Vagina (tissue), 2 donors: ENCODE results near the gene PCDHA8. TPM values are rescaled to one million over a fixed set of nuclear protein-coding genes. Genes with fewer than 3 reads are reported as not detected.
A peak's percentile ranks its signal among the peaks of the same experiment; 100 is the strongest.
"Not testable (repeated sequence)": the region's sequence is repeated elsewhere in the genome, so short reads cannot be mapped to it uniquely, and the experiment has no call there.

Experiments
- DNase-seq, 2 donors: peaks; one replicate each; pipeline ENCODE4 v3.0.0-alpha.2; 2017; ENCODE audit errors: extremely low spot score in 2 of 2
- H3K27ac ChIP-seq: fragments of 200-600 bp; sonication (generic); one replicate; pipeline ENCODE4 v1.5.1; 2019
- H3K27me3 ChIP-seq: fragments of 200-600 bp; sonication (generic); one replicate; pipeline ENCODE4 v1.5.1; 2019
- H3K36me3 ChIP-seq, 2 donors: fragments of 200-600 bp; sonication (generic); one replicate each; pipeline ENCODE4 v1.5.1; 2017 to 2019
- H3K4me1 ChIP-seq: fragments of 200-600 bp; sonication (generic); one replicate; pipeline ENCODE4 v1.5.1; 2019
- H3K4me3 ChIP-seq, 2 donors: fragments of 200-600 bp; sonication (generic); 1 replicate in 1 of 2; 2 replicates in 1 of 2; pipeline ENCODE4 v1.5.1; 2016 to 2019
- H3K9me3 ChIP-seq: fragments of 200-600 bp; sonication (generic); one replicate; pipeline ENCODE4 v1.5.1; 2019
- POLR2A ChIP-seq, 2 donors: fragments of 450-650 bp; IDR thresholded peaks; one replicate each; pipeline ENCODE4 v1.6.1; 2017; ENCODE audit warnings: antibody characterized with exemption in 2 of 2, mild to moderate bottlenecking in 2 of 2, moderate library complexity in 2 of 2
- POLR2AphosphoS5 ChIP-seq, 2 donors: sonication (generic); formaldehyde crosslinking; IDR thresholded peaks; one replicate each; pipeline ENCODE4 v1.9.0; 2017; ENCODE audit warnings: antibody characterized with exemption in 2 of 2, mild to moderate bottlenecking in 2 of 2, low read depth in 1 of 2; ENCODE audit not compliant: insufficient read depth in 1 of 2
- intact Hi-C: fragments of 100-400 bp; cut with DNase I; formaldehyde crosslinking; loops from one replicate; pipeline ENCODE4 v1.15.1; 2023
- total RNA-seq: library from RNA; depleted of rRNA; stranded (reverse); fragments of >200 nt; gene quantifications from one replicate; pipeline ENCODE4 v1.2.3, GENCODE V29; 2016
- TF ChIP-seq, protein P1 (sequence below), 3 experiments: fragments of 450-650 bp in 2 of 3; fragments of 200-600 bp in 1 of 3; sonication (generic) in 1 of 3; IDR thresholded peaks; one replicate each; pipeline ENCODE4 v1.5.1; 2017 to 2019; ENCODE audit warnings: antibody characterized with exemption in 3 of 3, mild to moderate bottlenecking in 2 of 3, moderate library complexity in 2 of 3

Gene PCDHA8
- 0.49 TPM for total RNA-seq

DNA sequence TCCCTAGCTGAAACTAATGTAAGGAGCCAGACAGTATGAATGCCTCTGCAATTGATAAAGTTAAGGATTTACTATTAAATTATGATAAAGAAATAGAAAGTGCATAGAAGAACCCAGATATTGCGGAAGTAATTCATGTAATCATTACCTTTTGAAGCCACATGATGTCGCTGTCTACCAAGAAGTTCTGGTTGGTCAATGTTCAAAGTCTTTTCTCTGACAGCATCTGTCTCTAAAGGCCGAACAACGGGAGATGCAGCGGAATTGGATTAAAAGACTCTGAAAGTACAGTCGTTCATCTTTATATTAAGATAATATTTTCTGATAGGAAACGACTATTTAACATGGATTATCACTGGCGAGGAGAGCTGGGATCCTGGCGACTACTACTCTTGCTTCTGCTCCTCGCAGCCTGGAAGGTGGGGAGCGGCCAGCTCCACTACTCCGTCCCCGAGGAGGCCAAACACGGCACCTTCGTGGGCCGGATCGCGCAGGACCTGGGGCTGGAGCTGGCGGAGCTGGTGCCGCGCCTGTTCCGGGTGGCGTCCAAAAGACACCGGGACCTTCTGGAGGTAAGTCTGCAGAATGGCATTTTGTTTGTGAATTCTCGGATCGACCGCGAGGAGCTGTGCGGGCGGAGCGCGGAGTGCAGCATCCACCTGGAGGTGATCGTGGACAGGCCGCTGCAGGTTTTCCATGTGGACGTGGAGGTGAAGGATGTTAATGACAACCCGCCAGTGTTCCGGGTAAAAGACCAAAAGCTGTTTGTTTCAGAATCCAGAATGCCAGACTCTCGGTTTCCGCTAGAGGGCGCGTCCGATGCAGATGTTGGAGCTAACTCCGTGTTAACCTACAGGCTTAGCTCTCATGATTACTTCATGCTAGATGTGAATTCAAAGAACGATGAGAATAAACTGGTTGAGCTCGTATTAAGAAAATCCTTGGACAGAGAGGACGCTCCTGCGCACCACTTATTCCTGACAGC, at the start of gene PCDHA8:
TSS of gene PCDHA8 (plus strand) at position 210 of the 985 bp plus-strand sequence. CDS start at position 345, 135 bp downstream.
- peaks cover 13% of the 10 kb centered on the region for H3K9me3 ChIP-seq

GRCh38 chr5:140794595-140795258, 46.3 kb upstream of the PCDHA8 start, which contains the start of gene PCDHA2:
TSS of gene PCDHA2 (plus strand) at chr5:140794852.
- intact Hi-C loops = no loop called here
- TF ChIP-seq POLR2A (IDR thresholded peaks at IDR 0.05) (no peak), POLR2AphosphoS5 (IDR thresholded peaks at IDR 0.05; ENCODE audit: insufficient read depth in 1 of 2, low read depth in 1 of 2) (no peak)
- TF ChIP-seq, protein P1, sequence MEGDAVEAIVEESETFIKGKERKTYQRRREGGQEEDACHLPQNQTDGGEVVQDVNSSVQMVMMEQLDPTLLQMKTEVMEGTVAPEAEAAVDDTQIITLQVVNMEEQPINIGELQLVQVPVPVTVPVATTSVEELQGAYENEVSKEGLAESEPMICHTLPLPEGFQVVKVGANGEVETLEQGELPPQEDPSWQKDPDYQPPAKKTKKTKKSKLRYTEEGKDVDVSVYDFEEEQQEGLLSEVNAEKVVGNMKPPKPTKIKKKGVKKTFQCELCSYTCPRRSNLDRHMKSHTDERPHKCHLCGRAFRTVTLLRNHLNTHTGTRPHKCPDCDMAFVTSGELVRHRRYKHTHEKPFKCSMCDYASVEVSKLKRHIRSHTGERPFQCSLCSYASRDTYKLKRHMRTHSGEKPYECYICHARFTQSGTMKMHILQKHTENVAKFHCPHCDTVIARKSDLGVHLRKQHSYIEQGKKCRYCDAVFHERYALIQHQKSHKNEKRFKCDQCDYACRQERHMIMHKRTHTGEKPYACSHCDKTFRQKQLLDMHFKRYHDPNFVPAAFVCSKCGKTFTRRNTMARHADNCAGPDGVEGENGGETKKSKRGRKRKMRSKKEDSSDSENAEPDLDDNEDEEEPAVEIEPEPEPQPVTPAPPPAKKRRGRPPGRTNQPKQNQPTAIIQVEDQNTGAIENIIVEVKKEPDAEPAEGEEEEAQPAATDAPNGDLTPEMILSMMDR (IDR thresholded peaks at IDR 0.05) = no peak
- Histone ChIP-seq H3K27me3 (no peaks in the 10 kb centered on the region), H3K4me3 (peak within 1 kb of the TSS in 1 of 2 donors; percentile 19), H3K9me3 (peaks cover 6% of the 10 kb centered on the region), H3K36me3 (no peaks in the 10 kb centered on the region), H3K4me1 (no peaks in the 10 kb centered on the region), H3K27ac (no peak within 1 kb of the TSS)
- no peak for DNase-seq

More for the DNA sequence above, at the start of gene PCDHA8:
- H3K4me3 ChIP-seq = no peak within 1 kb of the TSS
- TF ChIP-seq POLR2AphosphoS5 (IDR thresholded peaks at IDR 0.05; ENCODE audit: insufficient read depth in 1 of 2, low read depth in 1 of 2) (no peak), POLR2A (IDR thresholded peaks at IDR 0.05) (no peak)
- TF ChIP-seq, protein P1 (IDR thresholded peaks at IDR 0.05) = no peak
- H3K27me3 ChIP-seq = no peaks in the 10 kb centered on the region
- intact Hi-C loops = no loop called here
- H3K36me3 ChIP-seq = no peaks in the 10 kb centered on the region
- no peak within 1 kb of the TSS for H3K27ac ChIP-seq
- no peak for DNase-seq
- H3K4me1 ChIP-seq = no peaks in the 10 kb centered on the region

- intact Hi-C loops = no loop called here
- Histone ChIP-seq H3K27ac (no peak overlapping the region), H3K9me3 (peaks cover 6% of the 10 kb centered on the region), H3K27me3 (no peaks in the 10 kb centered on the region), H3K4me3 (peak overlapping the region in 1 of 2 donors; percentile 19), H3K4me1 (no peaks in the 10 kb centered on the region), H3K36me3 (no peaks in the 10 kb centered on the region)
- TF ChIP-seq, protein P1 (IDR thresholded peaks at IDR 0.05) = no peak
- TF ChIP-seq POLR2A (IDR thresholded peaks at IDR 0.05) (no peak), POLR2AphosphoS5 (IDR thresholded peaks at IDR 0.05; ENCODE audit: insufficient read depth in 1 of 2, low read depth in 1 of 2) (no peak)
- no peak for DNase-seq
Measured at GRCh38 chr5:140795259-140795641, 45.7 kb upstream of the PCDHA8 start.

GRCh38 chr5:140796072-140796717, 44.8 kb upstream of the PCDHA8 start:
- intact Hi-C loops, H3K4me1 ChIP-seq, H3K27ac ChIP-seq, H3K4me3 ChIP-seq, H3K36me3 ChIP-seq, H3K9me3 ChIP-seq, H3K27me3 ChIP-seq, DNase-seq: not testable (repeated sequence)

DNA sequence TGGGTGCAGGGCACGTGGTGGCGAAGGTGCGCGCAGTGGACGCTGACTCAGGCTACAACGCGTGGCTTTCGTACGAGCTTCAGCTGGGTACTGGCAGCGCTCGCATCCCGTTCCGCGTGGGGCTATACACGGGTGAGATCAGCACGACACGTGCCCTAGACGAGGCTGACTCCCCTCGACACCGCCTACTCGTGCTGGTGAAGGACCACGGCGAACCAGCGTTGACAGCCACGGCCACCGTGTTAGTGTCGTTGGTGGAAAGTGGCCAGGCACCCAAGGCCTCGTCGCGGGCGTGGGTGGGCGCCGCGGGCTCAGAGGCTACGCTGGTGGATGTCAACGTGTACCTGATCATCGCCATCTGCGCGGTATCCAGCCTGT, 44.3 kb upstream of the PCDHA8 start:
- no peaks in the 10 kb centered on the region for H3K36me3 ChIP-seq
- H3K27me3 ChIP-seq = no peaks in the 10 kb centered on the region
- H3K27ac ChIP-seq = no peak overlapping the region
- no peak overlapping the region for H3K4me3 ChIP-seq
- TF ChIP-seq, protein P1 (IDR thresholded peaks at IDR 0.05) = no peak
- TF ChIP-seq POLR2AphosphoS5 (IDR thresholded peaks at IDR 0.05; ENCODE audit: insufficient read depth in 1 of 2, low read depth in 1 of 2) = no peak
- TF ChIP-seq POLR2A (IDR thresholded peaks at IDR 0.05) = no peak
- intact Hi-C loops = no loop called here
- H3K9me3 ChIP-seq = peaks cover 6% of the 10 kb centered on the region
- no peaks in the 10 kb centered on the region for H3K4me1 ChIP-seq
- no peak for DNase-seq
